ENCODE data around the gene OR13F1. TPM values are rescaled to one million over a fixed set of nuclear protein-coding genes. Genes with fewer than 3 reads are reported as not detected.

OR13F1 gene
- total RNA-seq, 2 donors from 2014 or later: not detected

Other genes with a start within 250 kb of the OR13F1 start
- not detected for gene OR13C4, start 22.9 kb downstream of the OR13F1 start, total RNA-seq
- gene OR13C3, start 32.6 kb downstream of the OR13F1 start, total RNA-seq: not detected
- not detected for gene OR13C8, start 64.9 kb downstream of the OR13F1 start, total RNA-seq
- gene OR13C5, start 95.2 kb downstream of the OR13F1 start, total RNA-seq: not detected
- not detected for gene OR13C2, start 101.4 kb downstream of the OR13F1 start, total RNA-seq
- not detected for gene OR13C9, start 113.9 kb downstream of the OR13F1 start, total RNA-seq
- gene OR13D1, start 190.3 kb downstream of the OR13F1 start, total RNA-seq: not detected
- 10 to 100 TPM; 14.6 to 18.8 TPM for gene NIPSNAP3A, start 243.4 kb downstream of the OR13F1 start, total RNA-seq

Data from prostate gland (tissue), 2 donors.